Esophagus squamous epithelium (tissue), 5 donors: Measurements from ENCODE around the gene PCF11. TPM values are rescaled to one million over a fixed set of nuclear protein-coding genes. Genes with fewer than 3 reads are reported as not detected.

Experiments
- DNase-seq: peaks from one replicate; lab custom pipeline; 2025; lab: John Stamatoyannopoulos, UW
- H3K27ac ChIP-seq, 4 donors: fragments of 200-600 bp; sonication (generic); one replicate each; pipeline ENCODE4 v1.5.1; 2016 to 2019; ENCODE audit warnings: mild to moderate bottlenecking in 1 of 4
- H3K27me3 ChIP-seq, 4 donors: fragments of 200-600 bp; sonication (generic); 1 replicate in 3 of 4; 2 replicates in 1 of 4; pipeline versions ENCODE4 v1.5.1 to v1.6.0; 2017 to 2021; ENCODE audit warnings: antibody characterized with exemption in 1 of 4
- H3K36me3 ChIP-seq, 3 donors: fragments of 200-600 bp; sonication (generic); one replicate each; pipeline ENCODE4 v1.5.1; 2016 to 2019
- H3K4me1 ChIP-seq, 3 donors: fragments of 200-600 bp; sonication (generic); one replicate each; pipeline ENCODE4 v1.5.1; 2017 to 2019
- H3K4me3 ChIP-seq, 4 donors: fragments of 200-600 bp; sonication (generic); 1 replicate in 3 of 4; 2 replicates in 1 of 4; pipeline ENCODE4 v1.5.1; 2016 to 2019; ENCODE audit warnings: mild to moderate bottlenecking in 2 of 4, moderate library complexity in 1 of 4
- H3K9me3 ChIP-seq, 3 donors: fragments of 200-600 bp; sonication (generic); one replicate each; pipeline ENCODE4 v1.5.1; 2016 to 2019
- POLR2A ChIP-seq, 4 donors: fragments of 450-650 bp; IDR thresholded peaks; one replicate each; pipeline ENCODE4 v1.6.1; 2017; ENCODE audit warnings: antibody characterized with exemption in 4 of 4, mild to moderate bottlenecking in 4 of 4, moderate library complexity in 3 of 4
- WGBS, 2 donors: methylation state at CpG; one replicate each; pipeline ENCODE4 v1.1.5; 2018; 5-methylcytosine and 5-hydroxymethylcytosine counted together
- intact Hi-C: fragments of 100-400 bp; cut with DNase I; formaldehyde crosslinking; loops from one replicate; pipeline ENCODE4 v1.15.0; 2022
- total RNA-seq, 4 donors: library from RNA; depleted of rRNA; stranded (reverse); fragments of >200 nt; gene quantifications; one replicate each; pipeline ENCODE4 v1.1.0, GENCODE V29; 2016
- TF ChIP-seq, protein P1 (sequence below), 6 experiments: fragments of 450-650 bp in 4 of 6; fragments of 200-600 bp in 2 of 6; sonication (generic) in 2 of 6; IDR thresholded peaks; one replicate each; pipeline ENCODE4 v1.5.1; 2016 to 2019; ENCODE audit warnings: antibody characterized with exemption in 6 of 6, mild to moderate bottlenecking in 4 of 6, moderate library complexity in 4 of 6
- donor health status: DM: yes; HTN: yes; CAD: no.

Gene PCF11
- total RNA-seq, 4 donors from 2014 or later, result 33.6 to 64.1 (median 44.3) TPM

DNA sequence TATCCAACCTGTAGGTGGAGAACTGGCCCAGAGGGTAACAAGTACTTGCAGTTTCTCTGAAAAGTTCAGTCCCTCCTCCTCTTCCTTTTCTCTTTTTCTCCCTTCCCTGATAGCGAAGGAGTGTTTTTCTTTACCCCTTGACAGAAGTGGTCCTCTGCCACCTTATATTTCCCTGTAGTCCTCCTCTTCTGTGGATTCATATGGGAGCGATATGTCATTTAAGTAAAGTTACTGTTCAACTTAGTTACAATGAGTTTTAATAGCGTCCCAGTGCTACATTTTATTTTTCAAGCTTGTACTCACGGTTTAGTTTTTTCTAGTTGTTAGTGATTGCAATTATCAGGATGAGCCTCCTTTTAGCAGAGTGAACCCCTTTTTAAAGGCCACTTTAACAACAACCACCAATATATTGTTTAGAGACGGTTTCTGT lies 1.4 kb downstream of the PCF11 start:
- intact Hi-C loops, result no loop called here
- Histone ChIP-seq H3K4me3 (peak overlapping the region; percentile 79 to 99 (median 93)), H3K36me3 (peaks cover 0 to 10% (median 0%) of the 10 kb centered on the region in 3 donors), H3K9me3 (no peaks in the 10 kb centered on the region), H3K4me1 (peaks cover 7 to 52% (median 20%) of the 10 kb centered on the region in 3 donors), H3K27me3 (no peaks in the 10 kb centered on the region), H3K27ac (peak overlapping the region; percentile 98 to 100 (median 100))
- no peak for DNase-seq
- no peak for TF ChIP-seq POLR2A (IDR thresholded peaks at IDR 0.05)
- TF ChIP-seq, protein P1, sequence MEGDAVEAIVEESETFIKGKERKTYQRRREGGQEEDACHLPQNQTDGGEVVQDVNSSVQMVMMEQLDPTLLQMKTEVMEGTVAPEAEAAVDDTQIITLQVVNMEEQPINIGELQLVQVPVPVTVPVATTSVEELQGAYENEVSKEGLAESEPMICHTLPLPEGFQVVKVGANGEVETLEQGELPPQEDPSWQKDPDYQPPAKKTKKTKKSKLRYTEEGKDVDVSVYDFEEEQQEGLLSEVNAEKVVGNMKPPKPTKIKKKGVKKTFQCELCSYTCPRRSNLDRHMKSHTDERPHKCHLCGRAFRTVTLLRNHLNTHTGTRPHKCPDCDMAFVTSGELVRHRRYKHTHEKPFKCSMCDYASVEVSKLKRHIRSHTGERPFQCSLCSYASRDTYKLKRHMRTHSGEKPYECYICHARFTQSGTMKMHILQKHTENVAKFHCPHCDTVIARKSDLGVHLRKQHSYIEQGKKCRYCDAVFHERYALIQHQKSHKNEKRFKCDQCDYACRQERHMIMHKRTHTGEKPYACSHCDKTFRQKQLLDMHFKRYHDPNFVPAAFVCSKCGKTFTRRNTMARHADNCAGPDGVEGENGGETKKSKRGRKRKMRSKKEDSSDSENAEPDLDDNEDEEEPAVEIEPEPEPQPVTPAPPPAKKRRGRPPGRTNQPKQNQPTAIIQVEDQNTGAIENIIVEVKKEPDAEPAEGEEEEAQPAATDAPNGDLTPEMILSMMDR (IDR thresholded peaks at IDR 0.05), result no peak
- WGBS, 2 donors, result 0 to 1% methylated on average over 5 of the region's 5 CpGs

DNA sequence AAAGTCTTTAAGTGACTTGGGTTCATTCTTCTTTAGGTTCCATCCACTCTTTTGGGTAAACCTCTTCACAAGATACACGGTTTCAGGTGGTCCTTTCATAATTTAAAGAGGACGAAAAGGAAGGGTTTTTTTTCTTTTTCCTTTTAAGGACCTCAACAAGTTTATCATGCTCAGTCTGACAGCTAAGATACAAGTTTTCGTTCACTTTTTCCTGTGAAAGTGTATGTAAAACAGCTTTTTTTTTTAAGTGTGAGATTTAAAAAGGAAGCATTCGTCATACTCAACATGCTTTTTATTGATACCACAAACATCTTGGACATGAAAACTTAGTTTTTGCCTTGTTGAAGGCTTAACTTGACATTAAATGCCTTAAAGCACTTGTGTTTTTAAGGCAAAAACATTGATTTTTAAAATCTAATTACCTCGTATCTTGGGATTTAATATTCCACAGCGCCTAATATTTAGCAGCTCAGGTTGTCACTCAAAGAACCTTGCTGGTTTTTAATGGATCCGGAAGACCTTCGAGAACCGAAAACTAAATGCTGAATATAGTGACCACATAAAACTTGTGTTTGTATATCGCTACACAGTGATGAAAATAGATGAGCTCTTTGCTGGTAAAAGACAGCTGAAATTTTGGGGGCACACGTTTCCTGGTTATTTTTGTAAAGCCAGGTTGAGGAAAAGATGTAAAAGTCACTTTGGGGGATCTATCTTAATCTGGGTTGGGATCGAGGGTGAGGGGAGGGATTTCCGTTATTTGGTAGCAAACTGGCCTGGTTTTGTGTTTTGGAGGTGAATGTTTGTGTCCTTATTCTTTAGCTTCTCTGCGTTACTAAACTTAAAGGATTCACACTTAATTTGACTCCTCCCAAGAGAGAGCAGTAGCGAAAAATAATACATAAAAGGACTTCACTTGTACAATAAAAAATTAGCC lies 2.3 kb downstream of the PCF11 start:
- WGBS, 2 donors, result 6% methylated on average over 15 of the region's 15 CpGs
- no peaks in the 10 kb centered on the region for H3K27me3 ChIP-seq
- peak overlapping the region; percentile 27 to 100 (median 99) for H3K27ac ChIP-seq
- DNase-seq, result no peak
- intact Hi-C loops, result no loop called here
- no peak for TF ChIP-seq POLR2A (IDR thresholded peaks at IDR 0.05)
- TF ChIP-seq, protein P1 (IDR thresholded peaks at IDR 0.05), result no peak
- peak overlapping the region; percentile 79 to 99 (median 93) for H3K4me3 ChIP-seq
- peaks cover 0 to 14% (median 0%) of the 10 kb centered on the region in 3 donors for H3K36me3 ChIP-seq
- H3K4me1 ChIP-seq, result peaks cover 7 to 61% (median 20%) of the 10 kb centered on the region in 3 donors
- no peaks in the 10 kb centered on the region for H3K9me3 ChIP-seq

DNA sequence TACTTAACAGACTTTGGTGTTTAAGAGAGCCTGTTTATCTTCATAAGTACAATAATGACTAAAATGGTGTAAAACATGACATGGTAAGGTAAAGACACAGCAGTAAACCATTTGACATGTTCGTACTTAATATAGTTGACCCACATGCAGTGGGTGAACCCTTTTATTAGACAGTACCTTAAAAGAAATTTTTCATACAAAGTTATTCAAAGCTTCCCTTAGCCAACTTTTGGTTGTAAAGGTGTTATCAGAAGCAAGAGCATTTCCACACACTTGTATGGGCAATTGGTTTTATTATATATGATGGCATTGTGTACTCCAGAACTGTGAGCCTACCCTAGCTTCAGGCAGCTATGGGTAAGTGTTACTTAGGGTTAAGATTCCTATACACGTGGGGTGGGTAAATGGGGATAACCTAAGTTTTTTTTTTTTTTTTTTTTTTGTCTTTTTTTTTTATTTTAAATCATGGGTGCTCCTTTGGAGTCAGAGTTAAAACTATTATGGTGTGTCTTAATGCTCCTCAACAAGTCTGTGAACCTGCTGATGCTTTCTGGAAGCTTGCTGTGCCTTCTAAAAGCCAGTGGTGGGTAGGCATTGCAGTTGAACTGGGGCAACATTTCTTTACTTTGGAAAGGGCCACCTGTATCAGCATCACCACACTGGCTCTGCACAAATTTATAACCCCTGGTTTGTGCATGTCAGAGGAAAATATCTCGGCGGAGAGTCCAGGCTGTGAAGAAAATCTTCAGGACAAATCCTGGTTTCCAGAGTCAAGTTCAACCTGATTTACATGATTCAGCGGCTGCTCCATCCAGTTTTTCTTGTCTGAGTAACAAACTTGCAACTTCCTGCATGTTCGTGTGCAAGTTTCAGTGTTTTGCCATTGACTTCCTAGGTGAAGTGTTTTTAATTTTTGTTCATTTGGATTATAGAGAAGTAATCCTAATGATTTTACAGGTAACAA lies 3.3 kb downstream of the PCF11 start:
- peaks cover 7 to 69% (median 20%) of the 10 kb centered on the region in 3 donors for H3K4me1 ChIP-seq
- no peaks in the 10 kb centered on the region for H3K9me3 ChIP-seq
- 16% methylated on average over 6 of the region's 6 CpGs for WGBS, 2 donors
- H3K27me3 ChIP-seq, result no peaks in the 10 kb centered on the region
- TF ChIP-seq, protein P1 (IDR thresholded peaks at IDR 0.05), result no peak
- peak in 1 of 4 donors; percentile 30 for TF ChIP-seq POLR2A (IDR thresholded peaks at IDR 0.05)
- H3K4me3 ChIP-seq, result peak overlapping the region; percentile 79 to 99 (median 93)
- peaks cover 0 to 23% (median 0%) of the 10 kb centered on the region in 3 donors for H3K36me3 ChIP-seq
- H3K27ac ChIP-seq, result peak overlapping the region; percentile 45 to 100 (median 99)
- intact Hi-C loops, result loop anchor here (10.0 kb wide), 2 partner anchors 85 to 255 kb away; partner anchors contain the start of genes DDIAS, PRCP and RAB30
- DNase-seq, result no peak

DNA sequence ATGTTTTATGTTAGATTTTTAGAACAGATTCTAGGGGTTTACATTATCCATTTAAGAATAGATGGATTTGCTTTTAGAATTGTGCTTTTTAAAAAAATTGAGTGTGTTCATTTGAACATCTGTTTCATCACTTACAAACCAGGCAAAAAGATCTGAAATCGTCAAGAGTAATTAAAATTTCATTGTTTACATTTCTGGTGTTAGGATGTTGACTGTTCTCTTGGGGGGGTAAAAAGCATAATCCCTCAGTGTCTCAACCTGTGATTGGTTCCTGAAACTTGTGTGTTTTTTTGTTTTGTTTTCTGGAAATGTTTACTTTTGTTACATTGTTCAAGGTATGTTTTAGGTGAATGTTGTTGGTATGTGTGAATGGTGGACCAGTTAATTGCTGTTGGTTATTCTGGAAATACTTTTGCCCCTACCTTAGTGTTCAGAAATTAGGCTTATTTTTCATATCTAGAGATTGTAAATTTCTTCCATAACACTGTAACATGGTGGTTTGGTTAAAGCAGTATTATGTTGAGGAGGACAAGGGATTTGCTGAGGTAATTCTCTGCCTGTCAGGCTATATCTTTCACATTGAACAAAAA lies 4.8 kb downstream of the PCF11 start:
- Histone ChIP-seq H3K9me3 (no peaks in the 10 kb centered on the region), H3K4me3 (peak overlapping the region in 3 of 4 donors; percentile 18 to 99 (median 90)), H3K4me1 (peaks cover 7 to 66% (median 20%) of the 10 kb centered on the region in 3 donors), H3K27me3 (no peaks in the 10 kb centered on the region), H3K27ac (peak overlapping the region; percentile 0 to 100 (median 66)), H3K36me3 (peaks cover 0 to 39% (median 5%) of the 10 kb centered on the region in 3 donors)
- WGBS, 2 donors, result 11 to 28% methylated on average over 1 of the region's 1 CpG
- TF ChIP-seq, protein P1 (IDR thresholded peaks at IDR 0.05), result no peak
- TF ChIP-seq POLR2A (IDR thresholded peaks at IDR 0.05), result no peak
- intact Hi-C loops, result loop anchor here (10.0 kb wide), 2 partner anchors 87 to 257 kb away; partner anchors contain the start of genes DDIAS, PRCP and RAB30
- DNase-seq, result no peak
